GM12872 (cell line): Measurements from ENCODE around the gene DPPA3.

ENCODE experiments used
- CTCF ChIP-seq: IDR thresholded peaks from 3 replicates; pipeline ENCODE4 v1.5.1; 2011; ENCODE audit warnings: low read depth, mild to moderate bottlenecking, low read length, moderate library complexity; ENCODE audit not compliant: insufficient read depth

The DPPA3 gene

GRCh38 chr12:7732993-7733392, 21.8 kb downstream of the DPPA3 start:
- no peak for TF ChIP-seq CTCF

GRCh38 chr12:7747246-7747645, 36.0 kb downstream of the DPPA3 start, which contains the start of gene CLEC4C:
TSS of gene CLEC4C (minus strand) at chr12:7747375. CDS start at chr12:7747348, 27 bp downstream.
- TF ChIP-seq CTCF = no peak

GRCh38 chr12:7748852-7749251, 37.6 kb downstream of the DPPA3 start:
- no peak for TF ChIP-seq CTCF

GRCh38 chr12:7749442-7749841, 38.2 kb downstream of the DPPA3 start:
- TF ChIP-seq CTCF = no peak

- no peak for TF ChIP-seq CTCF
Measured at GRCh38 chr12:7750350-7750749, 39.1 kb downstream of the DPPA3 start.

GRCh38 chr12:7751394-7751793, 40.2 kb downstream of the DPPA3 start:
- TF ChIP-seq CTCF = no peak

- TF ChIP-seq CTCF = no peak
Measured at GRCh38 chr12:7756993-7757392, 45.8 kb downstream of the DPPA3 start.

- no peak for TF ChIP-seq CTCF
Measured at GRCh38 chr12:7758766-7759140, 47.5 kb downstream of the DPPA3 start.
